Nephron progenitor cell (in vitro differentiated cells): ENCODE results near the gene GPNMB.

ENCODE experiments used
- DNase-seq: peaks from one replicate; pipeline ENCODE4 v3.0.0; 2021
- H3K27ac Mint-ChIP-seq: 2 replicates; pipeline ENCODE4 v1.8.0; 2021; ENCODE audit warnings: mild to moderate bottlenecking, moderate library complexity, mixed read lengths
- H3K27me3 Mint-ChIP-seq: 2 replicates; pipeline ENCODE4 v1.8.0; 2021; ENCODE audit warnings: mild to moderate bottlenecking, low read depth, mixed read lengths; ENCODE audit not compliant: poor library complexity
- H3K36me3 Mint-ChIP-seq: 2 replicates; pipeline ENCODE4 v1.8.0; 2021; ENCODE audit warnings: low read depth, mixed read lengths
- H3K4me1 Mint-ChIP-seq: 2 replicates; pipeline ENCODE4 v1.8.0; 2021; ENCODE audit warnings: mixed read lengths
- H3K4me3 Mint-ChIP-seq: 2 replicates; pipeline ENCODE4 v1.8.0; 2021; ENCODE audit warnings: mild to moderate bottlenecking, moderate library complexity, mixed read lengths
- H3K9me3 Mint-ChIP-seq: 2 replicates; pipeline ENCODE4 v1.8.0; 2021; ENCODE audit warnings: mild to moderate bottlenecking, moderate library complexity, mixed read lengths
- TF ChIP-seq, protein P1 (sequence below): fragments of 200-600 bp; sonication (generic); IDR thresholded peaks from 2 replicates; pipeline ENCODE4 v1.5.0; 2021; ENCODE audit warnings: antibody characterized with exemption

GPNMB gene

DNA sequence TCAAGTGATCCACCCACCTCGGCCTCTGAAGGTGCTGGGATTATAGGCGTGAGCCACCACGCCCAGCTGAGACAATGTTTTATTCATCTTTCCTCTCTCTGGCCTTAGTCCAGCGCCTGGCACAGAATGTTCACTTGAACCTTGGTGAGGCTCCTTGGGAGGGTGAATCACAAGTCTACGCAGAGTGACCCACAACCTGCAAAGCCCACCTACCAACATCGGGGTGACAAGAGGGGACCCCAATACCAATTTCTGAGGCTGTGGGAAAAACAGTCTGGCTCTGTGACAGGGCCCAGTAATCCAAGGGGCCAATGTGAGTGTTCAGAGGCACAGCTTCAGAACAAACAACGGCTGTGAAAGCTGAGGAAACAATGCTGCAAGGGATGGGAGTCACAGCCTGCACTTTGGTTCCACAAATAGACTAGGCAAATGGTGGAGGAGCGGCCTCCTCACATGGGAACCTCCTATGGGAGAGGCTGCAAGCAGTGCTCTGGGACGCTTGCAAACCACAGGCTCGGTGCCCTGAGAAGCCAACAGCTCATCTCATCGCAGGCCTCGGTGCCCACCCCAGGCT, 47.0 kb downstream of the GPNMB start:
- no peaks in the 10 kb centered on the region for H3K36me3 Mint-ChIP-seq
- H3K4me1 Mint-ChIP-seq = no peaks in the 10 kb centered on the region
- H3K4me3 Mint-ChIP-seq = no peak overlapping the region
- H3K27me3 Mint-ChIP-seq = peaks cover 19% of the 10 kb centered on the region
- peaks cover 9% of the 10 kb centered on the region for H3K9me3 Mint-ChIP-seq
- DNase-seq = no peak
- TF ChIP-seq, protein P1, sequence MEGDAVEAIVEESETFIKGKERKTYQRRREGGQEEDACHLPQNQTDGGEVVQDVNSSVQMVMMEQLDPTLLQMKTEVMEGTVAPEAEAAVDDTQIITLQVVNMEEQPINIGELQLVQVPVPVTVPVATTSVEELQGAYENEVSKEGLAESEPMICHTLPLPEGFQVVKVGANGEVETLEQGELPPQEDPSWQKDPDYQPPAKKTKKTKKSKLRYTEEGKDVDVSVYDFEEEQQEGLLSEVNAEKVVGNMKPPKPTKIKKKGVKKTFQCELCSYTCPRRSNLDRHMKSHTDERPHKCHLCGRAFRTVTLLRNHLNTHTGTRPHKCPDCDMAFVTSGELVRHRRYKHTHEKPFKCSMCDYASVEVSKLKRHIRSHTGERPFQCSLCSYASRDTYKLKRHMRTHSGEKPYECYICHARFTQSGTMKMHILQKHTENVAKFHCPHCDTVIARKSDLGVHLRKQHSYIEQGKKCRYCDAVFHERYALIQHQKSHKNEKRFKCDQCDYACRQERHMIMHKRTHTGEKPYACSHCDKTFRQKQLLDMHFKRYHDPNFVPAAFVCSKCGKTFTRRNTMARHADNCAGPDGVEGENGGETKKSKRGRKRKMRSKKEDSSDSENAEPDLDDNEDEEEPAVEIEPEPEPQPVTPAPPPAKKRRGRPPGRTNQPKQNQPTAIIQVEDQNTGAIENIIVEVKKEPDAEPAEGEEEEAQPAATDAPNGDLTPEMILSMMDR = no peak
- H3K27ac Mint-ChIP-seq = no peak overlapping the region

DNA sequence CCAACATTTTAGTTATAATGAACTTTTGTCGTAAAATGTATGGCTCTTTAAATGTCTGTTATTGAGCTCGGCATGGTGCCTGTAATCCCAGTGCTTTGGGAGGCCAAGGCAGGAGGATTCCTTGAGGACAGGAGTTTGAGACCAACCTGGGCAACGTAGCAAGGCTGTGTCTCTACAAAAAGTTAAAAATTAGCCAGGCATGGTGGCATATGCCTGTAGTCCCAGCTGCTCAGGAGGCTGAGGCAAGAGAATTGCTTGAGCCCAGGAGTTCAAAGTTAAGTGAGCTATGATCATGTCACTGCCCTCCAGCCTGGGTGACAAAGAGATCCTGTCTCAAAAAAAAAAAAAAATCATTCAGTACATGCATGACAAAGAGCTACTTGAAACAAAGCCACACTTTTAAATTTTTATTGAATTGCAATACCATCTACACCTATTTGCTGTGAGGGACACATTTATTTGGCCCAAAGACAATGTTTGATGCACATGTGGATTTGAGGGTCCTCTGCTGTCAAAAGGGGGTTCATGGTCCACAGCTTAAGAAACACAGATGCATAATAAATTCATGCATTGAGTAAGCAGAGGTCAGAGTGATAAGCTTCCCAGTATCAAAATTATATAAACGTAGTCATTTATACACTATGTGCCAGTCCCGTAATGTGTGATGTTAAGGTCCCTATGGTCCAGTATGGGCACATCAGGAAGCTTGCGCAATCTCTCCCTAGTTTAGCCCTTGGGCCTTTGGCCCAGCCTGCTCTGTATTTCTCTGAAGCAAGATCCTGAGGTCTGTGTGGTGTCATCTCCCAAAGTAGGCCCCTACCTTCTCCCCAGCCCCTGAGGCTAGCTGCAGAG, 48.2 kb downstream of the GPNMB start:
- Mint-ChIP-seq H3K27me3 (peaks cover 19% of the 10 kb centered on the region), H3K4me3 (no peak overlapping the region), H3K9me3 (peaks cover 14% of the 10 kb centered on the region), H3K4me1 (peaks cover 7% of the 10 kb centered on the region), H3K27ac (no peak overlapping the region), H3K36me3 (no peaks in the 10 kb centered on the region)
- no peak for DNase-seq
- TF ChIP-seq, protein P1 = no peak

DNA sequence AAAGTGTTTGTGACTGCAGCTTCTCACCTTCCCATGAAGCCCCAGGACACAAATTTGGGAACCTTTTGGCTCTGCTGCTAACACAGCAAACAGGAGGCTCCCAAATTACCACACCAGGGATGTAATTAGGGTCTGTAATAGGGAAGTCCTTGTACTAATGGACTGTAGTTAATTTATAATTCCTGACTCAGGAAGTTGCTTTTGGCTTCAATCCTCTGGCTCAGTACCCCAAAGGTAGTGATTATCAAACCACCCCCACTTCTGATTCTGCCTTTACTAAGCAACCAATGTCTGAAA, 48.8 kb downstream of the GPNMB start:
- DNase-seq = no peak
- H3K9me3 Mint-ChIP-seq = peaks cover 14% of the 10 kb centered on the region

DNA sequence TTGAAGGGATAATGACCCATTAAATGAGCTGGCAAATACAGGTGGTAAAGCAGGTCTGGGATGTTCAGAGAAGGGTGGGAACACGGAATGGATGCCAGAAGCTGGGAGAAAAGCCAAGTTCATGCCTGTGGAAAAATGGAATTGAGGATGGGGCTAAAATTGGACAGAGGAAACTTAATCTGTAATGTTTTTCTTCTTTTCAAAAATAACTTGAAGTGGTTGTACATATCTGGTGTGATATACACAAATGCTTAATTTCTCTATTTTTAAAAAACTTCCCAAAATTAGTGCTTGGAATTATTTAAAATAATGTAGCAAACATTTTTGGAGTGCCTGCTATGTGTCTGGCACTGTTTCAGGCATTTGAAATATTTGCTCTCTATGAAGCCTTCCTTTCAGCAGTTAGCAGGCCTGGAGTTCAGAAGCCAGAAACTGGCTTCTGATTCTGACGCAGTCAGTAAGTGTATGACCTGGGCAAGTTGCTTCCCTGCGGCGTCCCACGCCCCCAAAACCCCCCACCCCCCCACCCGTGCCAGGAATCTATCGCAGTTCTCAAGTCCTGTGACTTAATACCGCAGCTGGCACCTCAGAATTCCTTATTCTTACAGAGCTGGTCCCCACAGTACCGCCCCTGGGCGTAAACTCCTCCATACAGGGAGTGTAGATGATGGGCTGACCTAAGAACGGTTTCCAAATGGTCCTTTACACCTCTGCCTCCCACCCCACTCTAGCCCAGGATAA, 51.7 kb downstream of the GPNMB start:
- H3K9me3 Mint-ChIP-seq = peaks cover 14% of the 10 kb centered on the region
- H3K27me3 Mint-ChIP-seq = peaks cover 13% of the 10 kb centered on the region
- peaks cover 36% of the 10 kb centered on the region for H3K4me1 Mint-ChIP-seq
- TF ChIP-seq, protein P1 = no peak
- H3K27ac Mint-ChIP-seq = peak overlapping the region; percentile 51
- peak overlapping the region; percentile 93 for H3K4me3 Mint-ChIP-seq
- DNase-seq = no peak
- H3K36me3 Mint-ChIP-seq = peaks cover 21% of the 10 kb centered on the region

More for the DNA sequence above, 48.8 kb downstream of the GPNMB start:
- H3K36me3 Mint-ChIP-seq = no peaks in the 10 kb centered on the region
- TF ChIP-seq, protein P1 = no peak
- peaks cover 14% of the 10 kb centered on the region for H3K27me3 Mint-ChIP-seq
- peaks cover 13% of the 10 kb centered on the region for H3K4me1 Mint-ChIP-seq
- no peak overlapping the region for H3K4me3 Mint-ChIP-seq
- no peak overlapping the region for H3K27ac Mint-ChIP-seq

DNA sequence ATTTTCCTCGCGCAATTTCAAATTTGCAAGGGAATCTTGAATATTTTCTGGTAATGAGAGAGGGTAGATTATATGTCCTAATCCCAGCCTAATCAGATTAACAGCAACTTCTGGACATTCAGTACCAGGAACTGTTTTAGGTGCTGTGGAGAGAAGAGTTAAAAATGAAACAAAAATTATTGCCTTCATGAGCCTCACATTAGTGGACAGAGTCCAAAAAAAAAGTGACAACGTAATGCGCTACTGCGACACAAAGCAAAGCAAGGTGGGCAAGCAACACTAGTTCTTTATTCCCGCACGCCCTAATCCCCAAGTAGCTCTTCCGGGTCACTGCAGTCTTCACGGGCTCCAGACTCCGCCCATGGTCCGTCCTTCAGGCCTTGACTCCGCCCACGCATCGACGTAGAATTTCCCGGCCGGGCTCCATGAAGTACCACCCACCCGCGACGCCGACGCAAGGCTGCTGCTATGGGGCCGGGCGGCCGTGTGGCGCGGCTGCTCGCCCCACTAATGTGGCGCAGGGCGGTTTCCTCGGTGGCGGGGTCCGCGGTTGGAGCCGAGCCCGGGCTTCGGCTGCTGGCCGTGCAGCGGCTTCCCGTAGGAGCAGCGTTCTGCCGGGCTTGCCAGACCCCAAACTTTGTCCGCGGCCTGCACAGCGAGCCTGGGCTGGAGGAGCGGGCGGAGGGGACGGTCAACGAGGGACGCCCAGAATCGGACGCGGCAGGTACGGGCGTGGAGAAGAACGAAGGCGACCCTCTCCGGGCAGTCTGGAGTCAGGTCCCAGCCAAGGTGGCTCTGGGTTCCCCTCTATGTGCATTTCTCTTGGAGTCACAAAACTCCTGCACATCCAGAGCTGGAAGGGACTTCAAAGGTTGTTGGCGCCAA, 52.6 kb downstream of the GPNMB start, which contains the start of gene MALSU1:
TSS of gene MALSU1 (plus strand) at position 455 of the 885 bp plus-strand sequence. CDS start at position 469, 14 bp downstream.
- Mint-ChIP-seq H3K9me3 (peaks cover 14% of the 10 kb centered on the region), H3K27ac (peak within 1 kb of the TSS; percentile 51), H3K36me3 (peaks cover 25% of the 10 kb centered on the region), H3K4me3 (peak within 1 kb of the TSS; percentile 93), H3K4me1 (peaks cover 36% of the 10 kb centered on the region), H3K27me3 (peaks cover 13% of the 10 kb centered on the region)
- DNase-seq = peak; percentile 95
- TF ChIP-seq, protein P1 = no peak
